Ascending aorta (tissue), 2 donors: ENCODE measurements around the gene ARHGAP24. TPM values are rescaled to one million over a fixed set of nuclear protein-coding genes. Genes with fewer than 3 reads are reported as not detected.

Source experiments
- DNase-seq, 2 donors: peaks; one replicate each; pipeline ENCODE4 v3.0.0-alpha.2; 2019; ENCODE audit warnings: low spot score in 2 of 2
- H3K27ac ChIP-seq, 2 donors: fragments of 200-600 bp; sonication (generic); one replicate each; pipeline ENCODE4 v1.5.1; 2016 to 2017; ENCODE audit warnings: mild to moderate bottlenecking in 1 of 2
- H3K27me3 ChIP-seq: fragments of 200-600 bp; sonication (generic); one replicate; pipeline ENCODE4 v1.5.1; 2017
- H3K36me3 ChIP-seq, 2 donors: fragments of 200-600 bp; sonication (generic); one replicate each; pipeline ENCODE4 v1.5.1; 2016
- H3K4me1 ChIP-seq, 2 donors: fragments of 200-600 bp; sonication (generic); one replicate each; pipeline ENCODE4 v1.5.1; 2016 to 2017; ENCODE audit warnings: mild to moderate bottlenecking in 1 of 2
- H3K4me3 ChIP-seq, 2 donors: fragments of 200-600 bp; sonication (generic); one replicate each; pipeline ENCODE4 v1.5.1; 2016 to 2017; ENCODE audit warnings: mild to moderate bottlenecking in 1 of 2
- H3K9me3 ChIP-seq, 2 donors: fragments of 200-600 bp; sonication (generic); one replicate each; pipeline ENCODE4 v1.5.1; 2016
- CTCF ChIP-seq, 3 experiments: fragments of 200-600 bp in 2 of 3; fragments of 450-650 bp in 1 of 3; sonication (generic) in 2 of 3; IDR thresholded peaks; one replicate each; pipeline ENCODE4 v1.5.1; 2016 to 2019; ENCODE audit warnings: antibody characterized with exemption in 3 of 3, mild to moderate bottlenecking in 1 of 3, moderate library complexity in 1 of 3
- intact Hi-C: fragments of 100-400 bp; cut with DNase I; formaldehyde crosslinking; loops from one replicate; pipeline ENCODE4 v1.15.1; 2023
- total RNA-seq: library from RNA; depleted of rRNA; stranded (reverse); fragments of >200 nt; gene quantifications from one replicate; pipeline ENCODE4 v1.1.0, GENCODE V29; 2016

The ARHGAP24 gene
- total RNA-seq, 1 donor from 2014 or later, result 13.9 TPM

GRCh38 chr4:85938062-85938461 is 463.1 kb downstream of the ARHGAP24 start:
- no peaks in the 10 kb centered on the region for H3K4me1 ChIP-seq
- H3K4me3 ChIP-seq, result no peak overlapping the region
- no peaks in the 10 kb centered on the region for H3K27me3 ChIP-seq
- H3K9me3 ChIP-seq, result no peaks in the 10 kb centered on the region
- no peak for TF ChIP-seq CTCF (IDR thresholded peaks at IDR 0.05)
- H3K27ac ChIP-seq, result no peak overlapping the region
- H3K36me3 ChIP-seq, result no peaks in the 10 kb centered on the region
- no peak for DNase-seq
- intact Hi-C loops, result no loop called here

GRCh38 chr4:85938902-85939301 is 464.0 kb downstream of the ARHGAP24 start:
- Histone ChIP-seq H3K4me3 (no peak overlapping the region), H3K27me3 (no peaks in the 10 kb centered on the region), H3K27ac (no peak overlapping the region), H3K9me3 (no peaks in the 10 kb centered on the region), H3K36me3 (no peaks in the 10 kb centered on the region), H3K4me1 (no peaks in the 10 kb centered on the region)
- TF ChIP-seq CTCF (IDR thresholded peaks at IDR 0.05), result no peak
- intact Hi-C loops, result no loop called here
- no peak for DNase-seq

GRCh38 chr4:85939595-85939994 is 464.6 kb downstream of the ARHGAP24 start:
- H3K27ac ChIP-seq, result no peak overlapping the region
- intact Hi-C loops, result no loop called here
- no peaks in the 10 kb centered on the region for H3K9me3 ChIP-seq
- H3K4me3 ChIP-seq, result no peak overlapping the region
- H3K27me3 ChIP-seq, result no peaks in the 10 kb centered on the region
- DNase-seq, result no peak
- TF ChIP-seq CTCF (IDR thresholded peaks at IDR 0.05), result no peak
- no peaks in the 10 kb centered on the region for H3K4me1 ChIP-seq
- H3K36me3 ChIP-seq, result no peaks in the 10 kb centered on the region

GRCh38 chr4:85940151-85940550 is 465.2 kb downstream of the ARHGAP24 start:
- TF ChIP-seq CTCF (IDR thresholded peaks at IDR 0.05), result no peak
- intact Hi-C loops, result no loop called here
- no peaks in the 10 kb centered on the region for H3K9me3 ChIP-seq
- H3K27ac ChIP-seq, result no peak overlapping the region
- H3K36me3 ChIP-seq, result no peaks in the 10 kb centered on the region
- no peak for DNase-seq
- no peak overlapping the region for H3K4me3 ChIP-seq
- H3K4me1 ChIP-seq, result no peaks in the 10 kb centered on the region
- no peaks in the 10 kb centered on the region for H3K27me3 ChIP-seq

- TF ChIP-seq CTCF (IDR thresholded peaks at IDR 0.05), result no peak
- no peak overlapping the region for H3K4me3 ChIP-seq
- no peak overlapping the region for H3K27ac ChIP-seq
Measured at GRCh38 chr4:85942107-85942506, 467.2 kb downstream of the ARHGAP24 start.

GRCh38 chr4:85946821-85947220 is 471.9 kb downstream of the ARHGAP24 start:
- TF ChIP-seq CTCF (IDR thresholded peaks at IDR 0.05), result no peak
- Histone ChIP-seq H3K27me3 (no peaks in the 10 kb centered on the region), H3K36me3 (no peaks in the 10 kb centered on the region), H3K4me1 (no peaks in the 10 kb centered on the region), H3K4me3 (no peak overlapping the region), H3K27ac (no peak overlapping the region), H3K9me3 (no peaks in the 10 kb centered on the region)
- DNase-seq, result no peak
- intact Hi-C loops, result no loop called here

More at GRCh38 chr4:85942107-85942506, 467.2 kb downstream of the ARHGAP24 start:
- intact Hi-C loops, result no loop called here
- Histone ChIP-seq H3K4me1 (no peaks in the 10 kb centered on the region), H3K36me3 (no peaks in the 10 kb centered on the region), H3K9me3 (no peaks in the 10 kb centered on the region), H3K27me3 (no peaks in the 10 kb centered on the region)
- no peak for DNase-seq
